CD4-positive, alpha-beta T cell (primary cell): ENCODE measurements around the gene CXCL17. TPM values are rescaled to one million over a fixed set of nuclear protein-coding genes. Genes with fewer than 3 reads are reported as not detected.

Experiments used
- ATAC-seq: fragments of 200-7000 bp; cut with Tn5 transposase; one replicate; pipeline ENCODE4 v1.10.0; 2022; ENCODE audit warnings: mild to moderate bottlenecking; ENCODE audit not compliant: poor library complexity
- CTCF ChIA-PET: fragments of 350-600 bp; sonication (Branson Sonifier 250); formaldehyde crosslinking; loops from one replicate; lab custom pipeline; 2021; ENCODE audit warnings: antibody characterized with exemption, inconsistent platforms; lab: Charles Lee
- POLR2A ChIA-PET: fragments of 350-600 bp; sonication (Branson Sonifier 250); formaldehyde crosslinking; loops from one replicate; lab custom pipeline; 2021; ENCODE audit warnings: antibody characterized with exemption, inconsistent platforms; lab: Charles Lee
- DNase-seq, 14 experiments: peaks; one replicate each; pipeline ENCODE4 v3.0.0-alpha.2; 2013 to 2020; ENCODE audit warnings: mixed read lengths in 2 of 14
- H3K27ac ChIP-seq, 2 donors: one replicate each; pipeline versions ENCODE4 v1.5.1 to v1.7.0; 2013; ENCODE audit warnings: low read length in 2 of 2, low read depth in 1 of 2, mild to moderate bottlenecking in 1 of 2
- H3K27me3 ChIP-seq, 2 experiments: 1 replicate in 1 of 2; 2 replicates in 1 of 2; pipeline versions ENCODE4 v1.6.1 to v1.7.0; 2013; ENCODE audit warnings: low read length in 2 of 2, control low read depth in 1 of 2, mild to moderate bottlenecking in 1 of 2, moderate library complexity in 1 of 2; ENCODE audit not compliant: insufficient read depth in 2 of 2, control insufficient read depth in 1 of 2
- H3K36me3 ChIP-seq: one replicate; pipeline ENCODE4 v1.6.1; 2013; ENCODE audit warnings: low read length, control low read depth; ENCODE audit not compliant: insufficient read depth
- H3K4me1 ChIP-seq: one replicate; pipeline ENCODE4 v1.6.1; 2013; ENCODE audit warnings: low read length, control low read depth; ENCODE audit not compliant: insufficient read depth
- H3K4me3 ChIP-seq: one replicate; pipeline ENCODE4 v1.5.1; 2013; ENCODE audit warnings: mild to moderate bottlenecking, low read length, moderate library complexity
- H3K9me3 ChIP-seq, 2 experiments: 1 replicate in 1 of 2; 2 replicates in 1 of 2; pipeline versions ENCODE4 v1.6.1 to v1.7.0; 2013; ENCODE audit warnings: low read length in 2 of 2, mild to moderate bottlenecking in 2 of 2, control low read depth in 1 of 2, moderate library complexity in 1 of 2; ENCODE audit not compliant: control insufficient read depth in 1 of 2, insufficient read depth in 1 of 2
- H3K27ac Mint-ChIP-seq: one replicate; pipeline ENCODE4 v1.8.0; 2020; ENCODE audit warnings: mixed read lengths
- H3K27me3 Mint-ChIP-seq: one replicate; pipeline ENCODE4 v1.8.0; 2021; ENCODE audit warnings: mixed read lengths
- H3K36me3 Mint-ChIP-seq: one replicate; pipeline ENCODE4 v1.8.0; 2021; ENCODE audit warnings: low read depth, mixed read lengths
- H3K4me1 Mint-ChIP-seq: one replicate; pipeline ENCODE4 v1.8.0; 2021; ENCODE audit warnings: low read depth, mixed read lengths
- H3K4me3 Mint-ChIP-seq: one replicate; pipeline ENCODE4 v1.8.0; 2020; ENCODE audit warnings: mild to moderate bottlenecking, mixed read lengths
- H3K9me3 Mint-ChIP-seq: one replicate; pipeline ENCODE4 v1.8.0; 2020; ENCODE audit warnings: mixed read lengths
- CTCF ChIP-seq: fragments of 200-600 bp; IDR thresholded peaks from one replicate; pipeline ENCODE4 v1.8.0; 2022; ENCODE audit warnings: antibody characterized with exemption, mild to moderate bottlenecking
- intact Hi-C, 2 experiments: fragments of 100-400 bp; cut with DNase I in 1 of 2; cut with micrococcal nuclease in 1 of 2; formaldehyde crosslinking; loops; one replicate each; pipeline versions ENCODE4 v1.15.1 to v1.9.0; 2023 to 2025; cut with DNase I, micrococcal nuclease
- total RNA-seq, 174 experiments: library from RNA in 2 of 174; stranded (reverse) in 2 of 174; gene quantifications; one replicate each; pipeline ENCODE4 v1.2.3 and lab custom pipeline; 2021 to 2026

The CXCL17 gene
- total RNA-seq, 2 experiments from 2014 or later, result not detected

GRCh38 chr19:42469311-42470235 is 26.8 kb upstream of the CXCL17 start:
- Histone ChIP-seq H3K4me3 (no peak overlapping the region), H3K27me3 (no peaks in the 10 kb centered on the region), H3K36me3 (no peaks in the 10 kb centered on the region), H3K4me1 (no peaks in the 10 kb centered on the region), H3K9me3 (no peaks in the 10 kb centered on the region), H3K27ac (no peak overlapping the region)
- CTCF ChIA-PET, result interaction anchor here (0.9 kb wide), 1 partner anchor 19 kb away, joined by 3 read pairs; no protein-coding TSS in a partner anchor
- no peaks in the 10 kb centered on the region for H3K27me3 Mint-ChIP-seq
- ATAC-seq (no peak), DNase-seq (no peak)
- H3K9me3 Mint-ChIP-seq, result no peaks in the 10 kb centered on the region
- intact Hi-C loops, result no loop called here
- TF ChIP-seq CTCF, result no peak
- no peak overlapping the region for H3K27ac Mint-ChIP-seq
- H3K4me1 Mint-ChIP-seq, result no peaks in the 10 kb centered on the region
- no peak overlapping the region for H3K4me3 Mint-ChIP-seq
- POLR2A ChIA-PET, result no interaction called here
- H3K36me3 Mint-ChIP-seq, result no peaks in the 10 kb centered on the region

- ChIA-PET POLR2A (no interaction called here), CTCF (no interaction called here)
- no peak for TF ChIP-seq CTCF
- H3K36me3 Mint-ChIP-seq, result no peaks in the 10 kb centered on the region
- Histone ChIP-seq H3K27me3 (no peaks in the 10 kb centered on the region), H3K9me3 (no peaks in the 10 kb centered on the region), H3K4me3 (no peak overlapping the region), H3K4me1 (no peaks in the 10 kb centered on the region), H3K27ac (no peak overlapping the region), H3K36me3 (no peaks in the 10 kb centered on the region)
- no peak overlapping the region for H3K27ac Mint-ChIP-seq
- H3K4me1 Mint-ChIP-seq, result no peaks in the 10 kb centered on the region
- DNase-seq (no peak), ATAC-seq (no peak)
- H3K4me3 Mint-ChIP-seq, result no peak overlapping the region
- intact Hi-C loops, result no loop called here
- H3K27me3 Mint-ChIP-seq, result no peaks in the 10 kb centered on the region
- no peaks in the 10 kb centered on the region for H3K9me3 Mint-ChIP-seq
Observed at GRCh38 chr19:42468273-42468796, 25.6 kb upstream of the CXCL17 start.

- intact Hi-C loops, result no loop called here
- Histone ChIP-seq H3K36me3 (no peaks in the 10 kb centered on the region), H3K4me3 (no peak overlapping the region), H3K27ac (no peak overlapping the region), H3K27me3 (no peaks in the 10 kb centered on the region), H3K4me1 (no peaks in the 10 kb centered on the region), H3K9me3 (no peaks in the 10 kb centered on the region)
- H3K9me3 Mint-ChIP-seq, result no peaks in the 10 kb centered on the region
- no peaks in the 10 kb centered on the region for H3K36me3 Mint-ChIP-seq
- CTCF ChIA-PET, result no interaction called here
- TF ChIP-seq CTCF, result no peak
- H3K4me3 Mint-ChIP-seq, result no peak overlapping the region
- no peaks in the 10 kb centered on the region for H3K27me3 Mint-ChIP-seq
- DNase-seq (no peak), ATAC-seq (no peak)
- POLR2A ChIA-PET, result no interaction called here
- no peak overlapping the region for H3K27ac Mint-ChIP-seq
- no peaks in the 10 kb centered on the region for H3K4me1 Mint-ChIP-seq
Observed at GRCh38 chr19:42467183-42467760, 24.5 kb upstream of the CXCL17 start.
